Measurements from ENCODE around the gene DCPS.
"Not testable (repeated sequence)": the region's sequence is repeated elsewhere in the genome, so short reads cannot be mapped to it uniquely, and the experiment has no call there.

Gene DCPS

DNA sequence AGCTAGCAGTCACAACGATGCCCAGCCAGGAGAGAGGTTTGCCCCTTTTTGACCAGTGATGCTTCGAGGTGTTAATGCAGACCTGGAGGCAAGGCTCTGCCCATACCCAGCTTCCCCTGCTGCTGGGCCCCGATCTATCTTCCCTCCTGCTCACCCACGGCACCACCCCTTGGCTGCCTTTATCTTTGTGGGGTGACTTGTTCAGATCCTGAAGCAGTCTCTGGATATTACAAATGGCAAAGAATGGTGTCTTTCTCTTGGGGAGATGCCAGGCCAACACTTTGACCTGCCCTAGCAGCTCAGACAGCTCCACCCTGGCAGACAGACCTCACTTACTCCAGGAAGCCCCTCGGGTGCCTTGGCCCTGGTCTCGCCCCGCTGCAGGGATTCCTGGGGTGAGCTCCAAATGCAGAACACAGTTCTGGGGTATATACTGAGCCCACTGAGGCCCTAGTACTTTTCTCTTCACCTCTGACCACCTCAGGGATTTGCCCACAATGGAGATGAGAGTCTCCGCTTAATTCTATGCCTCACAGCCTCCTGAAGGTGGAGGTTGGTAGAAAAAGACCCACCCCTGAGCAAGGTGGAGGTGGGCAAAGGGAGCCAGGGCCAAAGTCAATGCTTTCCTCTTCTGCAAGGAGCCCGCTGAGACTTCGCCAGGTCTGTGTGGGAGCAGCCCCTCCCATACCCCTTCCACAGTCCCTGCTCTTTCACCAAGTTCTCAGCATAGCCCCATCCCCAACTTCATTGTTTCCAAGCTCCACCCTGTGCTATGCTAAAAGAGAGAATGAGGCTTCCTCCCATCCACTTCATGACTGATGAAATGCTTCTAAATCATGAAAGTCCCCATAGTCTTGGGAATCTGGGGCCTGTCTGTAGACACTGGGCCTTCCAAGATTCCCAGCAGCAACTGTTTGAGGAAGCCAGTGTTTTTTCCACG, 40.6 kb downstream of the DCPS start:
- no peak for DNase-seq (ENCODE audit: low read depth in 1 of 2, low spot score in 1 of 2)

DNA sequence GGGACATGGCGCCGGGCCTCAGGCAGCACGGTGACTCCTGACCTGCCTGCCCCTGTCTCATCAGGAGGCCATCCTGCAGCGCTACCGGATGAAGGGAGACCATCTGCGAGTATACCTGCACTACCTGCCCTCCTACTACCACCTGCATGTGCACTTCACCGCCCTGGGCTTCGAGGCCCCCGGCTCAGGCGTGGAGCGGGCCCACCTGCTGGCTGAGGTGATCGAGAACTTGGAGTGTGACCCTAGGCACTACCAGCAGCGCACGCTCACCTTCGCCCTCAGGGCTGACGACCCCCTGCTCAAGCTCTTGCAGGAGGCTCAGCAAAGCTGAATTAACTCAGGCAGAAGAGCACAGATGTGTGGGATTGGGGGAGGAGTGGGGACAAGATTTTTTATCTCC, 41.4 kb downstream of the DCPS start:
- no peak for DNase-seq (ENCODE audit: low read depth in 1 of 2, low spot score in 1 of 2)

DNA sequence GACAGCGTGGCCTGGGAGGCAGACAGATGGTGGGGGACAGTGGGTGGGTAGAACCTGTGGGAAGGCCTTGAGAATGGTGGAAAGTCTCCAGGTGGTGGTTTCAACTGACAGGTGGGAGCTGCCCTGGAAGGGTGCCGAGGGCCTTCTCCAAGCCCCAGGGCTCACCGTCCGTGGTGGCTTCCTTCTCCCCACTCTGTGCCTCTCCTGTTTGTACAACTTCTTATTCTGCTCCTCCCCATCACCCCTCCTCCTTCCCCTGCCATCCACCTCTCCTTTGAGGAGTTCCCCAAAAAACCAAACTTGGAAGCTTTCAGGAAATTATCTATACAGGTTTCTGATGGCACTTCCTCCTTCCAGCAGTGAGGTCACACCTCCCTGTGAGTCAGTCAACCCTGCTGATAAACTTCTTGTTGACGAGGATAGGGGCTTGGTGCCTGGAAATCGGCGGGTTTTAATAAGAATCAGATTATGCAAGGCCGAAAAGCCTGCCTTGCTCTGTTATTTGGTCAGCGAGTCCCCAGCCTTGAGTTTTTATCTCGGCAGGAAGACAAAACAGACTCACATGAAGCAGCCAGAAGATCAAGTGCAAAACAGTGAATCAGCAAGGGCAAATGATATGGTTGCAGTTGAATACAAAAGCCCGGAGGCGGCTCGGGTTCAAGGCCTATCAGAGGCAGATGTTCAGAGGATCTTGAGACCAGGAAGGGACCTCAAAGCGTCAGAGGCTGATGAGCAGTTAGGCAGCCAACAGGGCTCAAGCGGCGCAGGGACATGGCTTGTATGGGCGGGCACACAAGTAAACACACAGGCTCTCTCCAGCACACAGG, 42.1 kb downstream of the DCPS start:
- DNase-seq (ENCODE audit: low read depth in 1 of 2, low spot score in 1 of 2) = no peak

DNA sequence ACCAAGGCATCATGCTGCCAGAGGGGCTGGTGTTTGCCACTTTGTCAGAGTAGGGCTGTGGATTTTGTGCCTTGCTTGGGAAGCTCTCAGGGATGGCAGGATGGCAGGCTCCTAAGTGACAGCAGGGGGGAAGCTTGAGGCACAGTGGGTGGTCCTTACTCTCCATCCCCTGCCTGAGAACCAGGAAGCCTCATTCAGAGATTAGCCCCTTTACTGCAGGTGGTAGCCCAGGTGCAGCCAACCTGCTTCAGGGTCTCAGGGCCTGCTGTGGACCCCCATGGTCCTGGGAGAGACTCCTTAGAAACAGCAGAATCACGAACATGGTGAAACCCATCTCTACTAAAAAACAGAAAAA, 42.7 kb downstream of the DCPS start:
- no peak for DNase-seq (ENCODE audit: low read depth in 1 of 2, low spot score in 1 of 2)

DNA sequence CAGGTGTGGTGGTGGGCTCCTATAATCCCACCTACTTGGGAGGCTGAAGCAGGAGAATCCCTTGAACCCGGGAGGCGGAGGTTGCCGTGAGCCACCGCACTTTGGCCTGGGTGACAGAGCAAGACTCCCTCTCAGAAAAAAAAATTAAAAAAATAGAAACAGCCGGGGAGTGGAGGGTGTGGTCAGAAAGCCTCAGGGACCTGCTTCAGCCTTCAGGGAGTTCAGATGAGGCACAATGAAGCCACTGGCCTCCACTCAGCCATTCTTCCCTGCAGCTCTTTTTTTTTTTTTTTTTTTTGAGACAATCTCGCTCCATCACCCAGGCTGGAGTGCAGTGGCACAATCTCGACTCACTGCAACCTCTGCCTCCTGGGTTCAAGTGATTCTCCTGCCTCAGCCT, 43.1 kb downstream of the DCPS start:
- not testable (repeated sequence) for DNase-seq (ENCODE audit: low read depth in 1 of 2, low spot score in 1 of 2)

DNA sequence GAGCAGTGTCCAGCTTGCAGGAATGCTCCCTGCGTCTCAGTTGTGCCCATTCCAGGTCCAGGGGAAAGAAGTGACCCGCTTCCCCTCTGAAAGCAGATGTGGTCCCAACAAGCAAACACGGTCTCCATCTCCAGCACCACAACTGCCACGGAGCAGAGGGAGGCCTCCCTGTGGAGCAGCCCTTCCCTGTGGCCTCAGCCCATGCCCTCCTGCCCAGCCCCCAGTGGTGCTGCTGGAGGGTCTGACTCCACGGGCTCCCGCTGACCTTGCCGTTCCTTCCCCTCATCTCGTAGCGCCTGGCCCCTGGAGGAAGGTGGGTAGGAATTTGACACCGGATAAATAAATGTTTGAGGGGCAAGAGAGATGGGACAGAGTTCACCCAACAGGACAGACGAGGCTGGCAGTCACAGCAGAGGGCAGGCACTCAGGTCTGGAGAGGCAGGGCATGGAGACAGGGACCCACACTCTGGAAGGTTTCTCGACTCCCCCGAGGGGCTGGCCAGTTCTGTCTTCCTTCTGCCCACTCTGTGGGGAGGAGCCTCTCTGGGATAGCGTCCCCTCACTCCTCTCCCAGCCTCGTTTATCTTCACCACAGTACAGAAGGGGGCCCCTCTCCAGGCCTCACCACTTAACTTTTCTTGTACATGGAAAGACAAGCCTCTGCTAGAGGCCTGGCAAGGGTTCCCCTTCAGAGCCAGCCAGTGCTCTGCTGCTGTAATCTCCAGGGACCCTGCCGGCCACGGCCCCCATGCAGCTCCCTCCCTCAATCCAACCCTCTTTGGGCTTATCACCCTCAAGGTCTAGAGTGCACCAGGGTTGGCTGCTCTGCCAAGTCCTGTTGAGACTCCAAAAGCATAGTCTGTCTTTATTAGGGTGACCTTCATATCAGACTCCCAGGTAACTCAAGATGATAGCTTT, 44.1 kb downstream of the DCPS start:
- no peak for DNase-seq (ENCODE audit: low read depth in 1 of 2, low spot score in 1 of 2)

DNA sequence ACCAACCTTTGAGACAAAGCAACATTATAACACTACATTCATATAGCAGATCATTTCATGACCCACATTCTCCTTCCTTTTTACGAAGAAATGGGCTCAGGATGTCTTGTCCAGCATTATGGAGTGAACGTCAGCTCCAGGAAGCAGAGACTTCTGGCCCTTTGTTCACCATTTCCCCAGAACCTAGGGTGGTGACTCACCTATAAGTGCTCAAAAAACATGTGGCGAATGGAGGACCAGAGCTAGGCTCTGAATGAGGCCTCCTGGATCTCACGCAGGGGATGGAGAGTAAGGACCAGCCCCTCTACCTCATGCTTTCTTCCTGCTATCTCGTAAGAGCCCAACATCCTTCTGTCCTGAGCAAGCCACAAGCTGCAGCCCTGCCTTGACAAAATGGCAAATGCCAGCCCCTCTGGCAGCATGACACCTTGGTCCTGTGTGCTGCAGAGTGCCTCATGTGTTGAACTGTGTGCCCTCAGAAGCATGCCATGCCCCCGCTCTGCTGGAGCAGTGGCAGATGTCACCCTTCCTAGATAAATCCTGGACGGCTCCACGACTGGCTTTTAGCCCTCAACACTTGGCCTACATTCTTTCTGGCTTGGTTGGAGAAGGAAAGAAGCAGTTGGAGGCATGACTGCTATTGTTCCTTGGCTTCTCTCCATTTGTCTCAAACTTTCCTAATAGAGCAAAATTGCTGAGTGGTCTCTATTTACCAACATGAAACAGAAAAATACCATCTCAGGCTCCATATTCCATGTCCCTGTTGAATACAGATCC, 45.1 kb downstream of the DCPS start:
- DNase-seq (ENCODE audit: low read depth in 1 of 2, low spot score in 1 of 2) = no peak

DNA sequence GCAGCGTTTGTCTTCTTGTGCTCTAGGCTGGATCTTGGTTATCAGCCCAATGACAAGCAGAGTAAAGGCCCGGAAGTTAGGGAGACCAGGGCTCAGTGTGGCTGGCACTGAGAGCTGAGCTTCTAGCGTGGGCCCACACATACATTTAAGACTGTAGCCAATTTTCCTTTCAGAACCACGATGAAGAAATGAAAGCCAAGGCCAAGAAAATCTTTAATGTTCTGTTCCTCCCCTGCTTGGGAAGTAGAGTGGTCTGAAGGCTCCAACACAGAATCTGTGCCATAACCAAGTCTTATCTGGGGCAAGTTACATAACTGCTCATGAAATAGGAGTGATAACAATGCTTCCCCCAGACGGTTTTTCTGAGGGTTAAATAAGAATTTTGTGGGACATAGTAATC, 47.0 kb downstream of the DCPS start:
- no peak for DNase-seq (ENCODE audit: low read depth in 1 of 2, low spot score in 1 of 2)

DNA sequence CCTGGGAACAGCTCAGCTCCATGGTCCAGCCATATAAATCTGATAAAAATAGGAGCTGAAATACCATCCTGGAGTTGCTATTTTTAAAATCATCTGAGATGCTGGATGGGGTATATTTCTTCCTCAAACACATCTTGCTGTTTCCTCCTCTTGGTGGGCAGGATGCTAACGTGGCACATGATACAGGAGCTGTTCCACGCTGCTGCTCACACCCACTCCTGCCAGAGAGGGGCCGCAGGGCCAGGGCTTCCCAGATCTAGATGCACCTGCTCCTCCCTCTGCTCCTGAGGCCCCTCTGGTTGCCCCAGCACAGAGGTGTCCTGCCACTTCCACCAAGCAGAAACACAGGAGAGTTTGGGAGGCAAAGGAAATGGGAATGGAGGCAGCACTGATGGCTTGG, 48.3 kb downstream of the DCPS start:
- no peak for DNase-seq (ENCODE audit: low read depth in 1 of 2, low spot score in 1 of 2)

DNA sequence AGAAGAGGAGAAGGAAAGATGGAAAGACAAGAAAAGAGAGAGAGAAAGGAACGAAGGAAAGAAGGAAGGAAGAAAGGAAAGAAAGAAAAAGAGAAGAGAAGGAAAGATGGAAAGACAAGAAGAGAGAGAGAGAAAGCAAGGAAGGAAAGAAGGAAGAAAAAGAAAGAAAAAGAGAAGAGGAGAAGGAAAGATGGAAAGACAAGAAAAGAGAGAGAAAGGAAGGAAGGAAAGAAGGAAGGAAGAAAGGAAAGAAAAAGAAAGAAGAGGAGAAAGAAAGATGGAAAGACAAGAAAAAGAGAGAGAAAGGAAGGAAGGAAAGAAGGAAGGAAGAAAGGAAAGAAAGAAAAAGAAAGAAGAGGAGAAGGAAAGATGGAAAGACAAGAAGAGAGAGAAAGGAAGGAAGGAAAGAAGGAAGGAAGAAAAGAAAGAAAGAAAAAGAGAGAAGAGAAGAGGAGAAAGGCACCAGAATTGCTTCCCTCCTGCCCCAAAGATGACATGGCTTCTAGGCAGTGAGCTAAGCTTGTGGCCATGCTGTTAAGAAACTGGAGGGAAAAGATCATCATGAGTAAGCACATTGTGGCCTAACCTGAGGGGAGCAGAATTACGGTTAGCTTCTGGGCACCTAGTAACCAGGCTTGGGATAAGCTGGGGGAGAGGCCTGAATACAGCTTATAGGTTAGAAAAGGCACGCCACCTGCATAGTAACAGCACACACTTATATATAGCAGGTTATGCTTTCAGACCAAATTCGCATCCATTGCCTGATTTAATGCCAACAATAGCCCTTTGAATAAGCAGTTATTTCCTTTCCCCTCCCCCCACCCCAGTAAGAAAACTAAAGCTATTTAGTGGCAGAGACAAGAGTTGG, 49.3 kb downstream of the DCPS start:
- DNase-seq (ENCODE audit: low read depth in 1 of 2, low spot score in 1 of 2) = no peak

DNA sequence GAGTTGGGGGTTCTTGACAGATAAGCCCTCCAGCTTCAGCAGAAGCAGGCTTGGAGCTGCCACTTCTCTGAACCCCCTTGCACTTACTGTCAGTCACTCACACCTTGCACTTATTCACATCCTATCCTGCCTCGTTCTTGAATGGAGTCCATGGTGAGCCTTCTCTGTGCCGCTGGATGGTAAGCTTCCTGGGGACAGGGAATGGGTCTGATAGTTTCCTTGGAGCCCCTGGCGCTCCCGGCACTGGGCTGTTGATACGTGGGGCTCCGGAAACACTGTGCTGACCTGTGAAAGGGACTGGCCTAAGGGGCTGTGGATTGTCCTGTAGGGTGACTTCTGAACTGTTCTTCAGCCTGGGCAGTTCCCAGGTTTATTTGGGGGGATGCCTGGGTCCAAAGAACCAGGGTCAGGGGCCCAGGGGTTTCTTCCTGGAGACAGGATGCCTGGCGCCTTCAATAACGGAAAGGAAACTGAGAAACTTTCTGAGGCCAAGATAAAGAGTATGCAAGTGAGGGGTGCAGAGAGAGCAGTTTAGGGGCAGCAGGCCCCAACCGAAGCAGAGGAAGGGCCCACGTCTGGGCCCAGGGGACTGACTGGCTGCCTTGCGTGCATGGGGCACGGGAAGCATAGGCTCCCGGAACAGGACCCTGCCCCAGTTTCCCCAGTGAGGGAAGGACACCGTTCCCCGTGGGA, 50.9 kb downstream of the DCPS start:
- DNase-seq (ENCODE audit: low read depth in 1 of 2, low spot score in 1 of 2) = no peak

DNA sequence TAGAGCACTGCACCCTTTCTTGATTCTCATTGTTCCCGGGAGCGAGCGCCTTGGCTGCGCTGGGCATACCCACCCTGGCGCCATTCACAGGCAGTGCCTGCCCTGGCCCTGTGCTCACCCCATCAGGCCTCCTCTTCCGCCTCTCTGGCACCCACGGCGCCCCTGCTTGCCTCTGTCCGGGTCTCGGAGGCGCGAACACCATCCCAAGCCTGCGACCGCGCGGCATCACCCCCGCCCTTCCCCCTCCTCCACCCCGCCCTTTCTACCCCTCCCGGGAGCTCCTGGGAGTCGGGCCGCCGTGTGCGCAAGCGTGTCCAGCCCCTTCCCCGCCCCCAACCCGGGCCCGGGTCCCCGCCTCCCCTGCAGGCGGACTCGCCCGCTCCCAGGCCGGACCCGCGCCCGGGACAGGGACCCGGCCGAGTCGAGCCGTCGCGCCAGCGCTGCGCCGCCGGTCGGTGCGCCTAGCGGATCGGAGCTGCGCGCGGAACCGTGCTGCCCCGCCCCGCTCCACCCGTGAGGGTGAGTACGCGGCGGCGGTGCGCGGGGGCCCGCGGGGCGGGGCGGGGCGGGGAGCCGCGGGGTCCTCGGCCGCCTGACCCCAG, 51.6 kb downstream of the DCPS start, which contains the start of gene ST3GAL4:
ST3GAL4 (plus strand) TSS at position 363 of the 602 bp plus-strand sequence. CDS start 50,470 bp downstream, outside the sequence.
- DNase-seq (ENCODE audit: low read depth in 1 of 2, low spot score in 1 of 2) = peak; percentile 50 to 61

DNA sequence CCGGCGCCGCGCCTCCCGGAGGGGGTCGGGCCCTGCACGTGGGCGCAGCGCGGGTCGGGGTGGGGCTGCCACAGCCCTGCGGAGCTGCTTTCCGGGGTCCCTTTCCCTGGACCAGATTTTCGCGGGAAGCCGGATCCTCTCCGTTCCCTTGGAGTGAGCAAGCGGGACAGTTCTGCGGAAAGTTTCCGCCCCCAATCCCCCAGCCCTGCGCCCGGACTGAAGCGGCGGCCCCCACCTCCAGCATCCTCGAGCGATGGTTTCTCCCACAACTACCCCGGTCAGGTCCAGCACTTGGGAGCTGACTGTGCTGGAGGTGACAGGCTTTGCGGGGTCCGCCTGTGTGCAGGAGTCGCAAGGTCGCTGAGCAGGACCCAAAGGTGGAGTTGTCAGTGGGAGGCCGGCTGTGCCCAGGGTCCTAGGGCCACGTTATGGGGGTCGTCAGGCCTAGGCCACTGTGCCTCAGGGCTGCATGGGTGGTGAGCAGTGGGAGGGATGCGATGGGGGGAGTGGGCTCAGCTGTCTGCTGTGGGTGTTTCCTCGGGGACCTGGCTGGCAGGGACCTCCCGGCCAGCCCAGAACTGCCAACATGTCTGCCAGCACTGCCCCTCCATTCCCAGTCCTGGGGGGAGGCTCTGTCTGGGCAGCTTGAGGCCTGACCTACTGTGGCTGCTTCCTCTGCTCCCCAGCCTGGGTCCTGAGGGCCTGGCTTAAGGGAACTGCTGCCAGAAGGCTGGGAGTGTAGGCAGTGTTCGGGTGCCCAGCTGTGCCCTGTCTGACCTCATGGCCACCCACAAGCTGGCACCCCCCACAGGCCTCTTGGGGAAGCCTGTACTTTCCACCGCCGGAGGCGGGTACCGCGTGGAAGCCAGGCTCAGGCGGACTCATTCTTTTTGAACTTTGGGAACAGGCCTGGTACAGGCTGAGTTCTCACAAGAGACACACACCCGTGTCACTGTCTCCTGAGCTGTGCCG, 52.4 kb downstream of the DCPS start:
- peak in 1 of 2 donors; percentile 4 for DNase-seq (ENCODE audit: low read depth in 1 of 2, low spot score in 1 of 2)

DNA sequence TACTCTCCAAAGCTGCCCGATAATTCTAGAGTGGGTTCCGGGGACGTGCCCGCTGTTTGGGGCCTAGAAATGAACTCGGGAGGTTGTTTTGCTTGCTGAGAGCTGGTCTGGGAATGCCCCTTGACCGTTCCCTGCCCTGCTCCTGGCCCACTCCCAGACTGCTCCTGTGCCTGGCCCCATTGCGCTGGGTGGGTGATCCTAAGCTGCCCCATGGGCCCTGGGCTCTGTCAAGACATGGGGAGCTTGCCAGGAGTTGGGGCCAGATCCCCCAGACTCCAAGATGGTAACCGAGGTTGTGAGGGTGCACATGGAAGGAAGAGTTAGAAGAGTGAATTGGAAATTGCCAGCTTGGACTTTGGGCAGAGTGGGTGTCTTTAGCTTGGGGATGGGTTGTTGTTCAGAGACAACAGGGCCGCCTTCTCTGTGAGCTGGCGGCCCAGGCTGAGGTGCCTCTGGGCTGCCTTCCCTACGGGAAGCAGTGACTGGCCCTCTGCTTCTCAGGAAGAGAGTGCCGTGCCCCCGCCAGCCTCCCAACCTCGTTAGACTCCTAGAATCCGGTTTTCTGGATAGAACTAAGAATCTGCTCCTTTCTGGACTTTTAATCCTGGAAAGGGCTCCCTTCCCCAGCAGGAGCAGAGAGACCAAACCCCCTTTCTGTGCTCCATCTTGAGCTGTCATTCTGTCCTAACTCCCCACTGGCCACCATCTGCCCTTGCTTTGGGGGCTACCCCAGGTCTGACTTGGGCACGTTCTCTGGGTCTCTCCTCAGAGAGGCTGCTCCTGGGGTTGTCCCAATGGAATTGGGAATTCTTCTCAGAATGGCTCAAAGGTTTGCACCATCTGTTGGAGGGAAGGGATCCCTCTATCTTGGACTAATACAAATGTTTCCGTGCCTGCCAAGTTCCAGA, 53.4 kb downstream of the DCPS start:
- no peak for DNase-seq (ENCODE audit: low read depth in 1 of 2, low spot score in 1 of 2)

DNA sequence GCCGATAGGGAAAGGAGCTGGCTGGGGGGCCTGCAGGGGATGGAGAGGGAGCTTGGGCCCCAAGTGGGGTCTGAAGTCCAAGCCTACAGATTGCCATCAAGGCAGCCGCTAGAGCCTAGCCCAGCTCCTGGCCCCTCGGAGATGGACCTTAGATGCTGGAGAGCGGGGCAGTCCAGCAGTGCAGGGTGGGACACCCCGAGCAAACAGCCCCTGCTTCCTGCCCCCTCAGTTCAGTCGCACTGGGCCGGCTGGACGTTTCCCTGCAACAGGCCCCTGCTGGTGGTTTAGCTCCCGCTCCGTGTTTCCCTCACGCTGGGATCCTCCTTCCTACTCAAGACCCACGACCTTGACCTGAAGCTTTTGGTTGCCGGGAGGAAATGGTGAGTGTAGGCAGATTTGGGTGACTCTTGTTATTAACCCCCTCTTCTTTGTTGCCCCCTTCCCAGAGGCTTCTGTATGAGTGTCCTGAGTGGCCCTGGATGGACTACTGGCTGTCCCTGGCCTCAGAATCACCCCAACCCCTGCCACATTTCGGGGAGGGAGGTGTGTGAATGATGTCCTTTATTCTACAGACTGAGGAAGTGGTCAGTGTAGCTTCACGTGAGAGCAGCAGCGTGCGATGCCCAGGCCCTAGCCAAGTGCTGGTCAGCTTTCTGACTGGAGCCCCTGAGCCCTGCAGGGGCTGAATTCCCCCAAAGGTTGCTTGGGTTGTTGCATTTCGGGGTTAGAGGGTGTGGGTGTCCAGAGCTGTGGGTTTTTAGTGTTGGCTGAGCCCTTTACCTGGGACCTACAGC, 54.3 kb downstream of the DCPS start:
- DNase-seq (ENCODE audit: low read depth in 1 of 2, low spot score in 1 of 2) = no peak
